ENCODE measurements around the gene MRNIP.

Gene MRNIP

GRCh38 chr5:179887802-179888201 is 29.2 kb upstream of the MRNIP start:
- DNase-seq (ENCODE audit: low spot score), result no peak

- DNase-seq (ENCODE audit: low spot score), result no peak
Observed at GRCh38 chr5:179887095-179887494, 28.5 kb upstream of the MRNIP start.

DNA sequence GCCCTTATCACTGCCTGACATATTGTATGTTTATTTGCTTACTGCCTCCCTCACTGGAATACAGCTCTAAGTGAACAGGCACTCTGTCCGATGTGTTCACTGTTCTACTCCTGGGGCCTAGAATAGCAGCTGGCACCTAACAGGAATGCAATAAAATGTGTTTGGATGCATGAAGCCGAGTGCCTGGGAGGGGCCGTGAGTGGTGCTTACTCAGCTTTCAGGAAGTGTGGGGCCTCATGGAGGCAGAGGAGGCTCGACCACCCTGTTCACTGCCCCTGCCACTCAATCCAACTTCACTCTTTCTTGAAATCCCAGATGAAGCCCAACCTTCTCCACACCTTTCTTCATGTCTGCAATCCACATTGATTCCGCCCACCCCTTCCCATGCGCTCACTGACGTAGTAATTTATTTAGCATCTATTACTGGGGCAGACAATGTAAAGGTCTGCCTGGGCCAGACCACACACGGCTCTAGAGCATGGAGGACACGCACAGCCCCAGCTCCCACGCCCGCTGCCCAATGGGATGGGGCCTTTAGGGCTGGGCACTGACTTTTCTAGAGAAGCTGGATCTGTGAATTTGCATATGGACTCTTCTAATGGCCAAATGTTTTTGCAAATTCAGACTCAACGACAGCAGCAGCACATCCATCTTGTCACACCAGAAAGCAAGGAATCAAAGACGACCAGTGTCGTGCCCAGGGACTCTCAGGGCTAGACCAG is 27.7 kb upstream of the MRNIP start:
- no peak for DNase-seq (ENCODE audit: low spot score)

DNA sequence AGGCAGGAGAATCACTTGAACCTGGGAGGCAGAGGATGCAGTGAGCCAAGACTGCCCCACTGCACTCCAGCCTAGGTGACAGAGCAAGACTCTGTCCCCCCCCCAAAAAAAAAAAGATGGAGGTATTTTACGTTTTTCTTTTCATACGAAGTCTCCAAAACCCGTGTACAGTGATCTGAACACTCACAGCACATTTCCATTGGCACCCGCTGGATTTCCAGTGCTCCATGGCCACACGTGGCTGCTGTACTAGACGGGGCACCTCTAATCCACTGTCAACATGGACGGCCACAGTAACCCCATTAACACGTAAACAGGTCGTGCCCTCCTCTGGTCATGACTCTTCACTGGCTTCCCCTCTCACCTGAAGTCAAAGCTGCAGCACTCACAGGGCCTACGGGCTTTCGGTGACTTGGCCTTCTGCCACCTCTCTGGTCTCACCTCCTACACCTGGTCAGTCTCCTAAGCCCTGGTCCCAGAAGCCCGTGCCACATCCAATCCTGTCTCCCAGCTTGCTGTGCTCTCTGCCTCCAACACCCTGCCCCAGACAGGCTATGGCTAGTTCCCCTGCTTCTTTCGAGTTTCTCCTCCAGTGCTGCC is 27.0 kb upstream of the MRNIP start:
- DNase-seq (ENCODE audit: low spot score), result no peak

DNA sequence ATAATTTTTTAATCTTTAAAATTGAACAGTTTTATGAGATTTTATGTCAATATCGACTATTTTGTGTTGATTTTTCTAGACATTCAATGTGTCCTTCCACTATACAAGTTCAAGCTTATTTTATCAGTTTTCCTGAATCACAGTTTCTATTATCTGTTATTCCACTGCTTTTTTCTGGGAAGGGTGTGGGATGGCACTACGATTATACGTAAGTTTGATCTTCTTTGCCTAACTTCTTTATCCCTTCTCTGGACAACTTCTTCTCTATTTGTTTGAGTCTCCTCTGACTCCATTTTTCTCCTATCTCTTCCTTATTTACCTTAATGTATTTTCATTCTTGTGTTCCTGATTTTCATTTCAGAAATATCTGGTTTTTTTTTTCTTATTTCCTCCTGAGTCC is 24.5 kb upstream of the MRNIP start:
- no peak for DNase-seq (ENCODE audit: low spot score)

DNA sequence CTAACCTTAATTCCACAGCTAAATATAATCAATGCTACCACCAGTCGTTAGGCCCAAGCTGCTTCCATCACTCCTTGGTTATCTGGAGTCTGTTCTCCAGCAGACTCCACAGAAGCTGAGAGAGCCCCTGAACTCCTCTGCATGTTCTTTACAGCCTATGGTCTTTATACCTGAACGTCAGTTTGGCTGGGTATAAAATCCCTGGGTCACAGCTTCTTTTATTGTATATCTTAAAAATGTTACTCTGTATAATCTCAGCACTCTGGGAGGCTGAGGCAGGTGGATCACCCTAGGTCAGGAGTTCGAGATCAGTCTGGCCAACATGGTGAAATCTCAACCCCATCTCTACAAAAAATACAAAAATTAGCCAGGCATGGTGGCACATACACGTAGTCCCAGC is 23.7 kb upstream of the MRNIP start:
- DNase-seq (ENCODE audit: low spot score), result no peak

DNA sequence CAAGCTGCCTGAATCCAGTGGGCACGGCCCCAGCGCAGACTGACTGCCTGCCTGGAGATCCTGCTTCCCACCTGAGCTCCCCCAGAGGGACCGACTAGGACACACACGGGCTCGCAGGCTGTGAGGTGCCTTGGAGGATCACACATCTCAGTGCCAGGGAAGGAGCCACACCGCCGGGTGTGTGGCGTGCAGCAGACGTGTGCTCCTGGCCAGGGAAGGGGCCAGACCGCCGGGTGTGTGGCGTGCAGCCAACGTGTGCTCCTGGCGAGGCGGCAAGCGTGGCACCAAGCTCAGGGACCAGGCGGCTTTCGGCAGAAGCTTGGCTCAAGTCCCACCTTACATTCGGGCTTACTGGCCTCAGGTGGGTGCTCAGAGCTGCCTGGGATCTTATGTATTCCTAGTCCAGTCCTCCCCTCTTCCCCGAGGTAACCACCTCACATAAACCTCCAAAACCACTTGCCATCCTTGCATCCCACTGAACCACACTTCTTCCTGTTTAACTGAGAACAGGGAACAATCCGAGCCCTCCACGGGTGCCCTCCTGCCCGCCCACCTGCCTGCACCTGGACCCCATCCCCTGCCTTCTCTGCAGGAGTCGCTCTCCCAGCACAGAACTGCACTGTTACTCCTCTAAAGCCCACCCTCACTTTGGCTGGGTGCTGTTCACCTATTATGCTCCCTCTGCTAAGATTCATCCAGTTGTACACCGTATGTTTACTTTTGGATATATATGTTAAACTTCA is 22.4 kb upstream of the MRNIP start:
- no peak for DNase-seq (ENCODE audit: low spot score)

GRCh38 chr5:179880066-179880650 is 21.5 kb upstream of the MRNIP start:
- no peak for DNase-seq (ENCODE audit: low spot score)

GRCh38 chr5:179879690-179880010 is 21.0 kb upstream of the MRNIP start:
- no peak for DNase-seq (ENCODE audit: low spot score)

DNA sequence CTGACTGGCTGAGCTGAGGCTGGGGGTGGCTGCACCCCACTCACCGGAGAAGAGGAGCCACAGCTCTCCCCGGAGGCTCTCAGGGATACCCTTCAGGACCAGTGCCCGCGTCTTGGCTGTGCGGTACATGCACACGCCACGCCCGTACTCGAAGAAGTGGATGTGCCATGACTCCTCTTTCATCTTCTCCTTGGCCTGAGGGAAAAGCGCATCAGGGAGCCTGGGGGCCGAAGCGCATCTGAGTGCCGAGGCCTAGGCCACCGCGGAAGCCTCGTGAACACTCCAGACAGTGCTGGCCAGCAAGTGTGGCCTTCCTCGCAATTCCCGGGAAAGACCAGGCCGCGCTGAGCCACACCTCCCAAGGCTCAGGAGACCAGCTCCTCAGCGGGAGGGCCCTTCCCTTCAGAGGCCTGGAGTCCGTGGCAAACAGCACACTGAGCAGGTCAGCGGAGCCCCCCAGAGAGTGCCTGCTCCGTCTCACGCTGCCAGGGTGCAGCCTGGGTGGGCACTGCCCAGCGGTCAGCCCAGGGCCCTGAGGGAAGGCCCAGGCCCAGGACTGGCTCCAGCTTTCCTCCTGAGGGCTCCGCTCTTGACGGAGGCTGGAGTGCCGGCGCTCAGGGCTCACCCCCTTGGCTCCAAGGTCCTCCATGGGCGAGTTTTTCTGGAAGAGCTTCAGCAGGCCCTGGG is 20.5 kb upstream of the MRNIP start:
- DNase-seq (ENCODE audit: low spot score), result no peak

- no peak for DNase-seq (ENCODE audit: low spot score)
Observed at GRCh38 chr5:179878222-179879002, 19.8 kb upstream of the MRNIP start.

DNA sequence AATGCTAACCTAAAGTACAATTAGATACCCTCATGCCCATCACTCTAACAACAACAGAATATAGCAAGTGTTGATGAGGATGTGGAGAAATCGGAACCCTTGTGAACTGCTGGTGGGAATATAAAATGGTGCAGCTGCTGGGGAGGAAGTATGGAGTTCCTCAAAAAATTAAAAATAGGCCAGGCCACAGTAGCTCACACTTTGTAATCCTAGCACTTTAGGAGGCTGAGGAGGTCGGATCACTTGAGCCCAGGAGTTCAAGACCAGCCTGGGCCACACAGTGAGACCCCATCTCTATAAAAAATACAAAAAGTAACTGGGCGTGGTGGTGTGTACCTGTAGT is 18.0 kb upstream of the MRNIP start:
- DNase-seq (ENCODE audit: low spot score), result no peak

- no peak for DNase-seq (ENCODE audit: low spot score)
Observed at GRCh38 chr5:179875741-179876609, 17.4 kb upstream of the MRNIP start.

- no peak for DNase-seq (ENCODE audit: low spot score)
Observed at GRCh38 chr5:179874536-179875292, 16.1 kb upstream of the MRNIP start.

DNA sequence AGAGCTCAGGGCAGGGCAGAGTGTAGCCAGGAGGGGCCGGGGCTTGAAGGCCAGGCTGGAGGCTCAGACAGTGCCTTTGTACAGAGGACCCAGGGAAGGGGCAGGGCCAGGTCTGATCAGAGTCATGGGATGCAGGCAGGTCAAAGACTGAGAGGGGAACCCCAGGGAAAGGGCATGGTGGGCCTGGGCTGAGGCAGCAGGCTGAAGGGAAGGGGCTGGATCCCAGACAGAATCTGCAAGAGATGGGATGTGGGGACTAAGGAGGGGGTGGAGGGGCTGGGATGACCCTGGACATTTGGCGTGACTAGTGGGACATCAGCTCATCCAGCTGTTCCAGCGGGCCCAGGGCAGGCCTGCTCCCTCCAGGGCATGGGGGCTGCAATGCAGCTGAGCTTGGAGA is 15.5 kb upstream of the MRNIP start:
- no peak for DNase-seq (ENCODE audit: low spot score)

GRCh38 chr5:179873588-179874110 is 15.0 kb upstream of the MRNIP start:
- no peak for DNase-seq (ENCODE audit: low spot score)

DNA sequence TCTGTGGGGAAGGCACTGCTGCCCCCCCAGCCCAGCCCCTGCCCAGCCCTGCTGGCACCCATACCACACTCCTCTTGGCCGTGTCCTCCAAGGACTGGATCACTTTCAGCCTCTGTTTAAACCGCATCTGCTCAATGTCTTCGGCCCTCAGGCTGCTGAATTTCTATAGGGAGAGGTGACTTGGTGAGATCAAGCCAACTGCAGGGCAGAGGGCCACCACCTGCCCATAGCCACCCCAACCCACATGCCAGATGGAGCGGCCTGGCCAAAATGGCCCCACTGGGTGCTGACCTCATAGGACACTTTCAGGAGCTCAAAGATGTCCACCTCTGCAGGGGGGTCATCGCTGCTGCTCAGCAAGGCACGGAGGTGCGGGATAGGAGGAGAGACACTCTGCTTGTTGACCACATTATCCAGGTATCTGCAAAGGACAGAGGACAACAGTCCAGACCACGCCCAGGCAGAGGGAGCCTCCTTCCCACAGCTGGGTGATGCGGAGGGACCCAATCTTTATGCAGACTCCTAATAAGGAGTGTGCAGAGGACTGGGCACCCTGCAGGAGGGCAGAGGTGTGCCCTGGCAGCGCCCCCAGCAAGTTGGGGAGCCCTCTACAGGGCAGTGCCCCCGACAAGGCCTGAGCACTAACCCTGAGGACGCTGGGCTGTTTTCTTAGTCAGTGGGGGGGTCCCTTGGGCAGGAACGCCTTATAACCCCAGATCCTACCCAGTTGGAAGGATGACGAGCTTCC is 14.4 kb upstream of the MRNIP start:
- no peak for DNase-seq (ENCODE audit: low spot score)

- no peak for DNase-seq (ENCODE audit: low spot score)
Observed at GRCh38 chr5:179872055-179872827, 13.6 kb upstream of the MRNIP start.

Data from CD4-positive, alpha-beta T cell treated with Interleukin-2 at 100 ng/mL for 4 hours (primary cell).